HG03135 (cell line): Measurements from ENCODE around the gene DUSP22.
"Not testable (repeated sequence)": the region's sequence is repeated elsewhere in the genome, so short reads cannot be mapped to it uniquely, and the experiment has no call there.

Source experiments
- ATAC-seq: cut with Tn5 transposase; IDR thresholded peaks from one replicate; pipeline ENCODE4 v1.9.1; 2021; ENCODE audit warnings: mild to moderate bottlenecking, moderate library complexity; ENCODE audit not compliant: unreplicated experiment

Gene DUSP22, protein sequence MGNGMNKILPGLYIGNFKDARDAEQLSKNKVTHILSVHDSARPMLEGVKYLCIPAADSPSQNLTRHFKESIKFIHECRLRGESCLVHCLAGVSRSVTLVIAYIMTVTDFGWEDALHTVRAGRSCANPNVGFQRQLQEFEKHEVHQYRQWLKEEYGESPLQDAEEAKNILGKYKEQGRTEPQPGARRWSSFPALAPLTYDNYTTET

DNA sequence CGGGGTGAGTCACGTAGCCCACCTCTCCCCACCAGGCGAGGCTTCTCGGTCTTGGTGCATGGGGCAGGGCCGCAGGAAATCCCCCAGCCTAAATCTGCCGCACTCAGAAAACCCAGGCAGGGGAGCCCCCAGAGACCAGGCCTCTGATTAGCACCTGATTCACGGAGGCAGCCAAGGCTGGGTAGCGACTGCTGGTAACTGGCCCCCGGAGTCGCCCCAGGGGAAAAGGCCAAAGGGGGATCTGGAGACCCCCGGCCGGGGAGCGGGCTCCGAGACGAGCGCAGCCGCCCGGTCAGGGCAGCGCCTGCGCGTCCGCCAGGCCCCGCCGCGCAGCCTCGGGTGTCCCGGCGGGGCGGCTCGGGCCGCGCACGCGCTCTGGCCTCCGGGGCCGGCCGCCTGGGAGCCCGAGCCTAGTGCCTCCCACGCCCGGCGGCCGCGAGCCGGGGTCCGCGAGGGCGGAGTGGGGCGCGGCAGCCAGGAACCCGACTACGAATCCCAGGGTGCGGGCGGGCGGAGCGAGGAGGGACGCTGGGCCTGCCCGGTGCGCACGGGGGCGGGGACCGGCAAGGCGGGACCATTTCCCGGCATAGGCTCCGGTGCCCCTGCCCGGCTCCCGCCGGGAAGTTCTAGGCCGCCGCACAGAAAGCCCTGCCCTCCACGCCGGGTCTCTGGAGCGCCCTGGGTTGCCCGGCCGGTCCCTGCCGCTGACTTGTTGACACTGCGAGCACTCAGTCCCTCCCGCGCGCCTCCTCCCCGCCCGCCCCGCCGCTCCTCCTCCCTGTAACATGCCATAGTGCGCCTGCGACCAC is at the start of gene DUSP22:
DUSP22 (plus strand) TSS at position 791 of the 809 bp plus-strand sequence. CDS start 53 bp downstream, outside the sequence.
- ATAC-seq = peak; percentile 48

DNA sequence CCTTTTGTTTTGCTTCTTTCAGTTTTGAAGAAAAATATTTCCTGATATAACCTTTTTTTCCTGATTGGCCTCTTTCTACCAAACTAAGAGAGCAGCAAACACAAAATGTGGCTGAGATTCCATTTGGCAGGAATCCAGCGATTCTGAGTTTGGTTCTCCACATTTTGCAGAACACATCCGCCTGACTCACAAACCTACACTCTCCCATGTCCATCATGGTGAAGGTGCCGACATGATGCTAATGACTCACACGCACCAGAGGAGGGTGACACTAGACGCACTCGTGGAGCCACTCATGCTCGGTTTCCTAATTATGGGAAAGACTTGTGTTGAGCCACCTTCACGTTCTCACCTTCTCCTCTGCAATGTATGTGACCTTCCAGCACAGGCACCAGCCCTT is 45.9 kb upstream of the DUSP22 start:
- no peak for ATAC-seq

- no peak for ATAC-seq
Observed at GRCh38 chr6:247351-247750, 44.9 kb upstream of the DUSP22 start.

- not testable (repeated sequence) for ATAC-seq
Observed at GRCh38 chr6:248046-248445, 44.2 kb upstream of the DUSP22 start.

DNA sequence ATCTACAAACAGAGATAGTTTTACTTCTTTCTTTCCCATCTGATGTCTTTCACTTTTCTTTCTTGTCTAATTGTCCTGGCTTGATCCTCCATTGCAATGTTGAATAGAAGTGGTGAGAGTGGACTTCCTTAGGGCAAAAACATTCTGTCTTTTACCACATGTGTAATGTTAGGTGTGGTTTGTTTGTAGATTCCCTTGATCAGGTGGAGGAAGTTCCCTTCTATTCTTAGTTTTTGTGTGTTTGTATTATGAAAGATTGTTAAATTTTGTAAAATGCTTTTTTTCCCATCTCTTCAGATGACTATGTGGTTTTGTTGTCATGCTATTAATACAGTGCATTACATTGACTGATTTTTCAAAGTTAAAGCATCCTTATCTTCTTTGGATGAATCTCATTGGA is 41.6 kb upstream of the DUSP22 start:
- ATAC-seq = no peak

- ATAC-seq = no peak
Observed at GRCh38 chr6:251920-252319, 40.4 kb upstream of the DUSP22 start.

- no peak for ATAC-seq
Observed at GRCh38 chr6:252775-253535, 39.3 kb upstream of the DUSP22 start.

GRCh38 chr6:254016-254415 is 38.3 kb upstream of the DUSP22 start:
- no peak for ATAC-seq

DNA sequence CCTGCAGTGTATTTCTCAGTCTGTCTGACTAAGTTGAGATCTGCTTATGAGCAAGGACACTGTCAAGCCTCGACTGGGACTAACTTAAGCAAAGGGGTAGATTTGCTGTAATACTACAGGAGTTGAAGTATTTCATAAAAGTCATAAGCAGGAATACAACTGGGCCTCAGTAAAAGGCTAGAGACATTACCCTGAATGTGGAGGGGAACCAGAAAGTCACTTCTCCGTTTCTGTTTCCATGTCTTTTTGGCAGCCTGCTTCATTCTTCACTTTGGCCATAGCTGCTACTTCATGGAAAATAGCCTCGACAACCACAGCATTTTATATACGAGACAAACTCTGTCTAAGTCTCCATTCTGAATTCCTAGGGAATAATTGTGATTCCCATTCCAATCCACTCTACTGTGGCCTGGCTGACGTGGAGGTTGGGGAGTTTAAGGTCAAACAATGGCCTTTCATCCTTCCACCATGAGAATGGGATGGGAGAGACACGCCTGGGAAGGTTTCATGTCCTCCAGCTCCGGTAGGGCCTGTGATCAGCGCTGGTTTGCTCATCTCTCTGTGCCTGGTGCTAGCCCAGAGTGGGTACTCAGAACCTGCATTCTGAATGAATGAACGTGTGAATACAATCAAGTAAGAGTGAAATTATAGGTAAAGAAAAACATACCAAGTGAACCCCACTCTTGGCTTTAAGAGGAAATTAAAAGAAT is 37.1 kb upstream of the DUSP22 start:
- no peak for ATAC-seq

DNA sequence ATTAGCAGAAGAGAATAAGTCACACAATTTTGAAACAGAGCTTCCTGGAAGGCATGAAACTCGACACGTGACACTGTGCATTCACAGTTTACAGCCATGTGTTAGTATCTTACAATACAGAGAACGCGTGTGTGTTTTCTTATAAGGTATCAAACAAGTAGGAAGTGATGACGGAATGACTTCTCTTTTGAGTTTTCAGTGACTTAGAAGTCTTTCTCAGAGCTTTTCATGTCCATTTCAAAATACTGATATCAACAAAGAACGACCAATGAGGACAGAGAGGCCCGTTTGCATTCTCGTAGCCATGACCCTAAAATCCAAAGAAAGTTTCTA is 36.6 kb upstream of the DUSP22 start:
- ATAC-seq = no peak

GRCh38 chr6:256169-256568 is 36.1 kb upstream of the DUSP22 start:
- no peak for ATAC-seq

DNA sequence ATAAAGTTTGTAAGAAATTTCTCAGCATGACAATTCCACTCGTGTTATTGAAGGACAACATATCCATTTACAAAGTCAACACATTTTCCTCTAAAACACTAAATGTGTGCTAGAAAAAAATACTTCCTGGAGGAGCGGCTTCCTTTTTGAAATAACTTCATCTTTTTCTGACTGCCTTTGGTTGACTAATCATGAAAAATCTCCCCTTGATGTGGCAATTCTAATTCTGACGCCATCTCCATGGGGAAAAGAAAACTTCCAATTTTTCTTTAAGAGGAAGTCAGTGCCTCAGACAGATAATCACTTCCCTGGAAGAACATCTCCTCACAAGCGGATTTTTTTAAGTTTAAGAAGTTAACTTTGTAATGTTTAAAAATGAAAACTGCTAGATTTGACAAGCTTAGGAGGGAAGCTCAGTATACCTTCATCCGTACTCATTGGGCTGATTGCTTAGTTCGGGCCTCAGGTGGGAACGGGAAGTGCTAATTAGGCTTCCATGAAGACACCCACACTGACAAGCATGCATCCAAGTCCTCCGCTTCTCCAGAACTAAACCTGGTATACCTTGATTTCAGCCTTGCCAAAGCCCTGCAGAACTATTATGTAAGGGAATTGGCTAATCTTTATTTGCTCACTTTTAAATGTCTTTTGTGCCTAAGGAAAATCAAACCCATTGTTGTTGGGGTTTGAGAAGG is 35.1 kb upstream of the DUSP22 start:
- no peak for ATAC-seq

- ATAC-seq = peak; percentile 47
Observed at GRCh38 chr6:257774-258173, 34.5 kb upstream of the DUSP22 start.

DNA sequence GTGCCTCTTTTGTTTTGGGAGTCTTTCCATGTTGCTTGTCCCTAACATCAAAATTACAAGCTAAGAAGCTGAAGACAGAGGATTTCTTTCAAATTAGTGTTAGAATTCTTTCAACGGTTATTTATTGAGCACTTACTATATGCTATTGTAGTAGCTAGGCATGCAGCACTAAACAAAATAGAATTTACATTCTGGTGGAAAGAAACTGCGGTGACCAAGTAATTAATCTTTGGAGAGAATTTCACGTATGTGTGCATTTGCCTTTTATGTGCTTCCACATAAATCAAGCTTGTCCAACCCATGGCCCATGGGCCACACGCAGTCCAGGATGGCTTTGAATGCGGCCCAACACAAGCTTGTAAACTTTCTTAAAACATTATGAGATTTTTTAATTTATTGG is 33.0 kb upstream of the DUSP22 start:
- no peak for ATAC-seq

DNA sequence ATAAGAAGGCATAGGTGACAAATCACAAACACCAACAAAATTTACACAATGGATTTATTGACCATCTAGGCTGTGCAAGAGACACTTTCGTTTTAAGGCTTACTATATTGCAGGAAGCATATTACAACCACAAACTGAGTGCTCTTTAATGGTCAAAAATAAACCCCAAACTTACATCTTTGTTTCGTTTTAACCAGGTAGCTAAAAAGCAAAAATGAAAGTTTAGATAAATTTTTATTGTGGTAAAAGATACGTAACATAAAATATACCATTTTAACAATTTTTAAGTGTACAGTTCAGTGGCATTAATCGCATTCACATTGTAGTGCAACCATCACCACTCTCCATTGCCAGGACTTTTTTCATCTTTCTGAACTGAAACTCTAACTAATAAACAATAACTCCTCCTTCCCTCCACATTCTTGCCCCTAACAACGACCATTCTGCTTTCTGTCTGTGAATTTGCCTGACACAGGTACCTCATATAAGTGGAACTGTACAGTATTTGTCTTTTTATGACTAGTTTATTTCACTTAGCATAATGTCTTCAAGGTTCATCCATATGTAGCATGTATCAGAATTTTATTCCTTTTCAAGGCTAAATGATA is 32.3 kb upstream of the DUSP22 start:
- peak; percentile 82 for ATAC-seq

- no peak for ATAC-seq
Observed at GRCh38 chr6:264626-265025, 27.7 kb upstream of the DUSP22 start.

- no peak for ATAC-seq
Observed at GRCh38 chr6:268394-268935, 23.8 kb upstream of the DUSP22 start.

DNA sequence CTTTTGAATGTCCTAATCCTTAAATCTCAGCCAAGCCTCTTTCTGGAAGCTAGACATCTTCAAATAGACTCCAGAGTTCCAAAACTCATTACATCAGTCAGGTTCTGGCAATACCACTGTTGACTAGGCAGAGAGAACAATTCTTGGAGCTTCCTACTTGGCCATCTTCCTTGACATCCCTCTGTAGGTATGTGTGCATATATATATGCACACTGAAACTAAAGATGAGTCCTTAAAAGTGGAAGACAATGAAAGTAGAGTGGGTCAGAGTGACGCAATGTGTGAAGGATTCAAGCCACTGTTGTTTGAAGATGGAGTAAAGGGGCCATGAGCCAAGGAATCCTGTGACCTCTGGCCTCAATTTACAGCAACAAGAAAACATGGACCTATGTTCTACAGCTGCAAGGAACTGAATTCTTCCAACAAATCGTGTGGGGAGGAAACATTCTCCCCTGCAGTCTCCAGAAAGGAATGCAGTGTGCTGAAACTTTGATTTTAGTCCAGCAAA is 18.7 kb upstream of the DUSP22 start:
- ATAC-seq = no peak

GRCh38 chr6:277746-278145 is 14.5 kb upstream of the DUSP22 start:
- ATAC-seq = no peak

GRCh38 chr6:278494-278893 is 13.8 kb upstream of the DUSP22 start:
- ATAC-seq = no peak
